ENCODE measurements around the gene BTG1. TPM values are rescaled to one million over a fixed set of nuclear protein-coding genes. Genes with fewer than 3 reads are reported as not detected.

The BTG1 gene
- total RNA-seq, 1 experiment from 2014 or later, result 26.7 TPM

DNA sequence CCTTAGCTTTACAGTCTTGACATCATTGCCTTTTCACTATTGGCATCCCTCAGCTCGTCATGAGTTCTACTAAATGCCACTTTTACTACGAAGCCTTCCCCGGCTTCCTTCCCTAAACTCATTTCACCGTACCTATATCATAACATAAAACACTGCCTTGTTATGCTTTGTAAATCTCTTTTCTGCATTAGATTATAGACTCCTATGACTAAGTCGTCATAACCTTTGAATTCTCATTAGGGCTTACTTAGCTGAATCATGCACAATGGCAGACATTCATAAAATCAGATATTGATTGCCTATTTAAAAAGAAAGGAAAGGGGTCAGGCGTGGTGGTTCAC lies 21.0 kb downstream of the BTG1 start (continued):
- TF ChIP-seq, protein P1, sequence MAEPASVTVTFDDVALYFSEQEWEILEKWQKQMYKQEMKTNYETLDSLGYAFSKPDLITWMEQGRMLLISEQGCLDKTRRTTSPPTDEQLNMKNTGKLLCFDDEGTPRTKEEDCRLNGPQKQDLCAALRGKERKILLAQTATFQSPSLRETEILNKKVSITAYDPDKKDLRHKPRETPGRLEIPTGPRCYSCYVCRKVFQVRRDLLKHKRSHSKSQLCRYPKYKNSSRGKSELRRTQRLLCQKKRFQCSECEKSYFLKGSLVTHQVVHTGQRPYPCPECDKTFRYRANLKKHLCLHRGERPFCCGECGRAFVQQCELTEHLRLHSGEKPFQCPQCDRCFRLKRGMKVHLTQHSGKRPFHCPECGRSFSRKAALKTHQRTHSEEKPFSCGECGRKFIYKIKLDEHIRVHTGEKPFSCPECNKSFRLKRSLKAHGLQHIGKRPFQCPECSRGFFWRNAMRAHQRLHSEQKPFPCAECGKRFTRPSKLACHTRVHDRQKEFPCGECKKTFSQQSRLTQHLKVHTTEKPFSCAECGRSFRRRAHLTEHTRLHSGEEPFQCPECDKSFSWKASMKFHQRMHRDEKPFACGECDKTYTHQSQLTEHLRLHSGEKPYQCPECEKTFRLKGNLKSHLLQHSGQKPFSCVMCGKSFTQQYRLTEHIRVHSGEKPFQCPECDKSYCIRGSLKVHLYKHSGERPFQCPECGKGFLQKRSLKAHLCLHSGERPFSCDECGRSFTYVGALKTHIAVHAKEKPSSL (CRISPR knock-in tag; conservative IDR thresholded peaks at IDR 0.05), result no peak

DNA sequence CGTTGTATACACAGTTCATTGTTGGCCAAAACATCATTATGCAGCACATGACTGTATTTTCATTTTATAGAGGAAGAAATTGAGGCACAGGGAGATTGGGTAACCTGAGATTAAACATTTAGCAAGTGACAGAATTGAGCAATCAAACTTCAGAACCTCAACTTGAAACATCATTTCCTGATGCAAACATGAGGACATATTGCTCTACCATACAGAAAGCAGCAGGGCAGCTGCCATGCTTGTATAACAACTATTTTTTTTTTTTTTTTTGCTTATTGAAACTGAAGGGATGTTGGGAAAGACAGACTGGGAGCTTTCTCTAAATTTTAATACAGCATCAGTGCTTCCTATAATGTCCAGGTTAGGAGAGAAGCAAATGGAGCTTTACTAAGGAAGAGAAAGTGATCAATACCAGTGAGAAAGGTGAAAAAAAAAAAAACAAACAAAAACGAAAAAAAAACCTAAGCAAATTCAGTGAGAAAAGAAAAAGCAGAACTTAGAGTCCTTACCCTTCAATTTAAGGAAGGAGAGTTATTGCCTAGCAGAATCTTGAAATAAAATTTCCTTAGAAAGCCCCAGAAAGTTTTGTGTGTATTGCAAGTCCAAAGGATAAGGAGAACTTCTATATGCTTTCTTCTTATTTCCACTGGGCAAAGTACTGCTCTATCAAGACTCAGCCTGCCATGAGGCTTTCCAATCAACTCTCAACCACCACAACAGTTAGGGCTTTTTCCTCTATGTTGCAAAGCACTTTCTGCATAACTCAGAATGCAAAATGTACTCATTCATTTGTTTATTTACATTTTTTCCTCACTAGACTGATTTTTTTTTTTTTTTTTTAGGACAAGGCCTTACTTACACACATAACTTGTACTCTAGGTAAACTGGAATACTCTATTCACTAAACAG lies 21.6 kb downstream of the BTG1 start:
- peaks cover 33% of the 10 kb centered on the region for H3K4me1 Mint-ChIP-seq
- POLR2A ChIA-PET, result no interaction called here
- peaks cover 43% of the 10 kb centered on the region for H3K36me3 Mint-ChIP-seq
- peaks cover 20% of the 10 kb centered on the region for H3K9me3 Mint-ChIP-seq
- H3K27ac Mint-ChIP-seq, result no peak overlapping the region
- H3K27me3 Mint-ChIP-seq (ENCODE audit: low read depth), result no peaks in the 10 kb centered on the region
- DNase-seq (ENCODE audit: low spot score) (no peak), ATAC-seq (no peak)
- H3K4me3 Mint-ChIP-seq, result no peak overlapping the region
- CTCF ChIA-PET, result no interaction called here
- TF ChIP-seq ZNF232 (CRISPR knock-in tag; IDR thresholded peaks at IDR 0.05), result no peak
- peak; percentile 83 for TF ChIP-seq GABPB1 (CRISPR knock-in tag; IDR thresholded peaks at IDR 0.05)

DNA sequence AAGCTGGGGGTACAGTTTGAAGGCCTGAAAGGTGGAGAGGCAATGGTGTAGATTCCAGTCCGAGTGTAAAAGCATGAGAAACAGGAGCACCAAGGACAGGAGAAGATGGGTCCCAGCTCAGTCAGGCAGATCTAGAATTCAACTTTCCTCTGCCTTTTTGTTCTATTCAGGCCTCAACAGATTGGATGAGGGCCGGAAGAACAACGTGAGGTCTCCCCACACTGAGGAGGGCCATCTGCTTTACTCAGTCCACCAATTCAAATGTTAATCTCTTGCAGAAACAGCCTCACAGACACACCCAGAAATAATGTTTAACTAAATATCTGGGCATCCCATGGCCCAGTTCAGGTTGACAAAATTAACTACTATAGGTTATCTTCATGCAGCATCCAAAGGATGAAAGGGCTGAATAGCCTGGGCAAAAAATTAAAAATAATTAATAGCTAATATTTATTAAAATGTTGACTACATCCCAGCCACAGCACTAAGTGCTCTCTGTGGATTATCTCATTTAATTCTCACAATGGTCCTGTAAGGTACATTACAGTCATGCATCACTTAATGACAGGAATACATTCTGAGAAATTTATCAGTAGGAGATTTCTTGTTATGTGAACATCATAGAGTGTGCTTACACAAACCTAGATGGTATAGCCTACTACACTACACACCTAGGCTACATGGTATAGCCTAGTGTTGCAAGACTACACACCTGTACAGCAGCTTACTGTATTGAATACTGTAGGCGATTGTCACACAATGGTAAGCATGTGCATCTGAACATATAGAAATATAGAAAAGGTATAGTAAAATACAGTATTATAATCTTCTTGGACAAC lies 22.5 kb downstream of the BTG1 start:
- ChIA-PET POLR2A (no interaction called here), CTCF (no interaction called here)
- ATAC-seq (peak; percentile 32; the same call in 1 of the 2 replicates), DNase-seq (ENCODE audit: low spot score) (no peak)
- peak; percentile 93; the same call in 1 of the 2 replicates for TF ChIP-seq ZNF416 (CRISPR knock-in tag; IDR thresholded peaks at IDR 0.05)
- no peak for TF ChIP-seq ZNF317 (CRISPR knock-in tag; IDR thresholded peaks at IDR 0.05; ENCODE audit: borderline replicate concordance, low read depth)
- no peak for TF ChIP-seq ESRRA (CRISPR knock-in tag; IDR thresholded peaks at IDR 0.05; ENCODE audit: borderline replicate concordance)
- Mint-ChIP-seq H3K9me3 (peaks cover 24% of the 10 kb centered on the region), H3K4me1 (peaks cover 33% of the 10 kb centered on the region), H3K27me3 (ENCODE audit: low read depth) (no peaks in the 10 kb centered on the region), H3K36me3 (peaks cover 42% of the 10 kb centered on the region), H3K27ac (no peak overlapping the region), H3K4me3 (no peak overlapping the region)

DNA sequence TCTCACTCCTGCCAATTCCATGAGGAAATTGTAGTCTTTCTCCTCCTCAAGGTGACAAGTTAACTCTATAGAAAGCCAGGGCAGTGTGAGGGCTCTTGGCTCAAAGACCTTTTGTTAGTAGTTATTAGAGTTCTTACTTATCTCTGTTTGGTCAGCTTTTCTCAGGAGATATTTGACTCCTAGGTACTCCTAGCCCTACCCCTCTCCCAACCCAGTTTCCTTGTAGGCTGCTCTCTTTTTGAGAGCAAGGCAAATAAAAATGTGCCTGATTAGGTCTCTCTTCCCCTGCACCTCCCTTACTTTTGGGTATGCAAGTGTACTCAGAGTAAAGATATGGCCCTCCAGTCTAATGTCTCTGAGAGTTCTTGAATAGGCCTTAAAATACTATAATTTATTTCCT lies 23.8 kb downstream of the BTG1 start:
- Mint-ChIP-seq H3K4me1 (peaks cover 33% of the 10 kb centered on the region), H3K27ac (no peak overlapping the region), H3K36me3 (peaks cover 33% of the 10 kb centered on the region), H3K4me3 (no peak overlapping the region), H3K27me3 (ENCODE audit: low read depth) (no peaks in the 10 kb centered on the region), H3K9me3 (peaks cover 24% of the 10 kb centered on the region)
- DNase-seq (ENCODE audit: low spot score) (no peak), ATAC-seq (no peak)
- ChIA-PET CTCF (no interaction called here), POLR2A (interaction anchor here (2.6 kb wide), 1 partner anchor 24 kb away, joined by 9 read pairs; the partner anchor contains the start of gene BTG1)
- TF ChIP-seq, protein P2, sequence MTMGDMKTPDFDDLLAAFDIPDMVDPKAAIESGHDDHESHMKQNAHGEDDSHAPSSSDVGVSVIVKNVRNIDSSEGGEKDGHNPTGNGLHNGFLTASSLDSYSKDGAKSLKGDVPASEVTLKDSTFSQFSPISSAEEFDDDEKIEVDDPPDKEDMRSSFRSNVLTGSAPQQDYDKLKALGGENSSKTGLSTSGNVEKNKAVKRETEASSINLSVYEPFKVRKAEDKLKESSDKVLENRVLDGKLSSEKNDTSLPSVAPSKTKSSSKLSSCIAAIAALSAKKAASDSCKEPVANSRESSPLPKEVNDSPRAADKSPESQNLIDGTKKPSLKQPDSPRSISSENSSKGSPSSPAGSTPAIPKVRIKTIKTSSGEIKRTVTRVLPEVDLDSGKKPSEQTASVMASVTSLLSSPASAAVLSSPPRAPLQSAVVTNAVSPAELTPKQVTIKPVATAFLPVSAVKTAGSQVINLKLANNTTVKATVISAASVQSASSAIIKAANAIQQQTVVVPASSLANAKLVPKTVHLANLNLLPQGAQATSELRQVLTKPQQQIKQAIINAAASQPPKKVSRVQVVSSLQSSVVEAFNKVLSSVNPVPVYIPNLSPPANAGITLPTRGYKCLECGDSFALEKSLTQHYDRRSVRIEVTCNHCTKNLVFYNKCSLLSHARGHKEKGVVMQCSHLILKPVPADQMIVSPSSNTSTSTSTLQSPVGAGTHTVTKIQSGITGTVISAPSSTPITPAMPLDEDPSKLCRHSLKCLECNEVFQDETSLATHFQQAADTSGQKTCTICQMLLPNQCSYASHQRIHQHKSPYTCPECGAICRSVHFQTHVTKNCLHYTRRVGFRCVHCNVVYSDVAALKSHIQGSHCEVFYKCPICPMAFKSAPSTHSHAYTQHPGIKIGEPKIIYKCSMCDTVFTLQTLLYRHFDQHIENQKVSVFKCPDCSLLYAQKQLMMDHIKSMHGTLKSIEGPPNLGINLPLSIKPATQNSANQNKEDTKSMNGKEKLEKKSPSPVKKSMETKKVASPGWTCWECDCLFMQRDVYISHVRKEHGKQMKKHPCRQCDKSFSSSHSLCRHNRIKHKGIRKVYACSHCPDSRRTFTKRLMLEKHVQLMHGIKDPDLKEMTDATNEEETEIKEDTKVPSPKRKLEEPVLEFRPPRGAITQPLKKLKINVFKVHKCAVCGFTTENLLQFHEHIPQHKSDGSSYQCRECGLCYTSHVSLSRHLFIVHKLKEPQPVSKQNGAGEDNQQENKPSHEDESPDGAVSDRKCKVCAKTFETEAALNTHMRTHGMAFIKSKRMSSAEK (CRISPR knock-in tag; IDR thresholded peaks at IDR 0.05; ENCODE audit: borderline replicate concordance), result no peak
- TF ChIP-seq, protein P3, sequence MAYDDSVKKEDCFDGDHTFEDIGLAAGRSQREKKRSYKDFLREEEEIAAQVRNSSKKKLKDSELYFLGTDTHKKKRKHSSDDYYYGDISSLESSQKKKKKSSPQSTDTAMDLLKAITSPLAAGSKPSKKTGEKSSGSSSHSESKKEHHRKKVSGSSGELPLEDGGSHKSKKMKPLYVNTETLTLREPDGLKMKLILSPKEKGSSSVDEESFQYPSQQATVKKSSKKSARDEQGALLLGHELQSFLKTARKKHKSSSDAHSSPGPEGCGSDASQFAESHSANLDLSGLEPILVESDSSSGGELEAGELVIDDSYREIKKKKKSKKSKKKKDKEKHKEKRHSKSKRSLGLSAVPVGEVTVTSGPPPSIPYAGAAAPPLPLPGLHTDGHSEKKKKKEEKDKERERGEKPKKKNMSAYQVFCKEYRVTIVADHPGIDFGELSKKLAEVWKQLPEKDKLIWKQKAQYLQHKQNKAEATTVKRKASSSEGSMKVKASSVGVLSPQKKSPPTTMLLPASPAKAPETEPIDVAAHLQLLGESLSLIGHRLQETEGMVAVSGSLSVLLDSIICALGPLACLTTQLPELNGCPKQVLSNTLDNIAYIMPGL (CRISPR knock-in tag; IDR thresholded peaks at IDR 0.05), result no peak
- TF ChIP-seq, protein P4, sequence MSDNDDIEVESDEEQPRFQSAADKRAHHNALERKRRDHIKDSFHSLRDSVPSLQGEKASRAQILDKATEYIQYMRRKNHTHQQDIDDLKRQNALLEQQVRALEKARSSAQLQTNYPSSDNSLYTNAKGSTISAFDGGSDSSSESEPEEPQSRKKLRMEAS (CRISPR knock-in tag; IDR thresholded peaks at IDR 0.05), result no peak
- TF ChIP-seq, protein P1 (CRISPR knock-in tag; conservative IDR thresholded peaks at IDR 0.05), result no peak
- TF ChIP-seq ZNF263 (CRISPR knock-in tag; IDR thresholded peaks at IDR 0.05; ENCODE audit: low read depth), result no peak
- no peak for TF ChIP-seq FOXJ3 (CRISPR knock-in tag; IDR thresholded peaks at IDR 0.05; ENCODE audit: borderline replicate concordance)
- TF ChIP-seq, protein P5, sequence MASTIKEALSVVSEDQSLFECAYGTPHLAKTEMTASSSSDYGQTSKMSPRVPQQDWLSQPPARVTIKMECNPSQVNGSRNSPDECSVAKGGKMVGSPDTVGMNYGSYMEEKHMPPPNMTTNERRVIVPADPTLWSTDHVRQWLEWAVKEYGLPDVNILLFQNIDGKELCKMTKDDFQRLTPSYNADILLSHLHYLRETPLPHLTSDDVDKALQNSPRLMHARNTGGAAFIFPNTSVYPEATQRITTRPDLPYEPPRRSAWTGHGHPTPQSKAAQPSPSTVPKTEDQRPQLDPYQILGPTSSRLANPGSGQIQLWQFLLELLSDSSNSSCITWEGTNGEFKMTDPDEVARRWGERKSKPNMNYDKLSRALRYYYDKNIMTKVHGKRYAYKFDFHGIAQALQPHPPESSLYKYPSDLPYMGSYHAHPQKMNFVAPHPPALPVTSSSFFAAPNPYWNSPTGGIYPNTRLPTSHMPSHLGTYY (CRISPR knock-in tag; IDR thresholded peaks at IDR 0.05), result no peak
- TF ChIP-seq TEAD1 (CRISPR knock-in tag; IDR thresholded peaks at IDR 0.05), result no peak
- no peak for TF ChIP-seq ZNF671 (CRISPR knock-in tag; IDR thresholded peaks at IDR 0.05)
- no peak for TF ChIP-seq SOX15 (CRISPR knock-in tag; IDR thresholded peaks at IDR 0.05)
